Astrocyte of the cerebellum (primary cell): ENCODE measurements around the gene CREB3L4.

Source experiments
- DNase-seq: peaks from one replicate; pipeline ENCODE4 v3.0.0-alpha.2; 2011; ENCODE audit warnings: low read depth
- H3K4me3 ChIP-seq: 2 replicates; pipeline ENCODE4 v1.5.1; 2011; ENCODE audit warnings: mild to moderate bottlenecking, low read depth, low read length, moderate library complexity
- in situ Hi-C: cut with HindIII; loops from 2 replicates; pipeline ENCODE4 v1.10.0; 2017; ENCODE audit warnings: low sequenced_read_pairs
- TF ChIP-seq, protein P1 (sequence below): IDR thresholded peaks from 2 replicates; pipeline ENCODE4 v1.5.1; 2012; ENCODE audit warnings: low read length, low read depth, moderate library complexity, mild to moderate bottlenecking; ENCODE audit errors: missing control alignments

CREB3L4 gene

DNA sequence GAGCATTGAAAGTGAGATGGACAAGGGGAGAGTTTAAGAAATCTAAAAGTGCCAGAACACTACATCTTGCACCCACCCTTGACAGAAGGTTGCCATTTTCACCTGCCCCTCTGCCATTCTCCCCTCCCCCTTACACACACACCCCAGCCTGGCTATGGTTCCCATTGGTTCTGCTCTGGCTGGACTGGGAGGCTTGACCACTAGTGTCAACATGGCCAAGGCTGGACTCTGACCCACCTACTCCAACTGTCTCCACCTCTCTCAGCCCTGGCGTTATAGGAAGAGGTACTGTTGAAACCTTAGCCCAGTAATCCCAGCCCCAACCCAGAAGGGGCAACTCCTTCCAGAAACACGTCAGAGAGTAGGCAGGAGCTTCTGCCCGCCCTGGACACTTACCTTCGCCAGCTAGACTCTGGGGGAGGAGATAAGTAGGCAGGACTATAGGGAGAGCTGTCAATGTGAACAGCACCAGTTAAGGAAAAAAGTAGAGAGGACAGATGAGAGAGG lies 13.8 kb upstream of the CREB3L4 start:
- in situ Hi-C loops: no loop called here
- H3K4me3 ChIP-seq: no peak overlapping the region
- no peak for DNase-seq
- TF ChIP-seq, protein P1, sequence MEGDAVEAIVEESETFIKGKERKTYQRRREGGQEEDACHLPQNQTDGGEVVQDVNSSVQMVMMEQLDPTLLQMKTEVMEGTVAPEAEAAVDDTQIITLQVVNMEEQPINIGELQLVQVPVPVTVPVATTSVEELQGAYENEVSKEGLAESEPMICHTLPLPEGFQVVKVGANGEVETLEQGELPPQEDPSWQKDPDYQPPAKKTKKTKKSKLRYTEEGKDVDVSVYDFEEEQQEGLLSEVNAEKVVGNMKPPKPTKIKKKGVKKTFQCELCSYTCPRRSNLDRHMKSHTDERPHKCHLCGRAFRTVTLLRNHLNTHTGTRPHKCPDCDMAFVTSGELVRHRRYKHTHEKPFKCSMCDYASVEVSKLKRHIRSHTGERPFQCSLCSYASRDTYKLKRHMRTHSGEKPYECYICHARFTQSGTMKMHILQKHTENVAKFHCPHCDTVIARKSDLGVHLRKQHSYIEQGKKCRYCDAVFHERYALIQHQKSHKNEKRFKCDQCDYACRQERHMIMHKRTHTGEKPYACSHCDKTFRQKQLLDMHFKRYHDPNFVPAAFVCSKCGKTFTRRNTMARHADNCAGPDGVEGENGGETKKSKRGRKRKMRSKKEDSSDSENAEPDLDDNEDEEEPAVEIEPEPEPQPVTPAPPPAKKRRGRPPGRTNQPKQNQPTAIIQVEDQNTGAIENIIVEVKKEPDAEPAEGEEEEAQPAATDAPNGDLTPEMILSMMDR: no peak

GRCh38 chr1:153954826-153955225 lies 12.9 kb upstream of the CREB3L4 start:
- TF ChIP-seq, protein P1: no peak
- DNase-seq: no peak
- no peak overlapping the region for H3K4me3 ChIP-seq
- in situ Hi-C loops: no loop called here

GRCh38 chr1:153956997-153957715 lies 10.5 kb upstream of the CREB3L4 start:
- in situ Hi-C loops: no loop called here

DNA sequence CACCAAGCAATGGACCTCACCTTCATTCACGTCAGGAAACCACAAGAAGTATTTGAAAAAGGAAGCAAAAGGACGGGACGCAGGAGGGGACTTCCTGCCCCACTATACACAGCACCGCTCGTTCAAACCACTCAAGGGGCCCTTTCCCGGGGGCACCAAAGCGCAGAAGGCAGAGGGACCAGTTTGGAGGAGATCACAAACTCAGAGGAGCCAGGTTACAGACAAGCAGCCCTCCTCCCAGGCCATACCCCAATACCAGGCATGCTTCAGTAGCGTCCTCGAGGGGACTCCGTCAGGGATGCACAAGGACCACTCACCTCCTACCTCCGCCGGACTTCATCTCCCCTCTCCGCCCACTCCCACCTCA lies 10.0 kb upstream of the CREB3L4 start:
- DNase-seq: no peak
- peak overlapping the region; percentile 94 for H3K4me3 ChIP-seq
- in situ Hi-C loops: no loop called here
- TF ChIP-seq, protein P1: no peak

More at GRCh38 chr1:153956997-153957715, 10.5 kb upstream of the CREB3L4 start:
- no peak for DNase-seq
- TF ChIP-seq, protein P1: no peak
- peak overlapping the region; percentile 94 for H3K4me3 ChIP-seq

GRCh38 chr1:153958111-153958960 lies 9.4 kb upstream of the CREB3L4 start, which contains the start of gene CRTC2:
CRTC2 (minus strand) TSS chr1:153958612; CDS start chr1:153958497, 115 bp downstream.
- in situ Hi-C loops: no loop called here

DNA sequence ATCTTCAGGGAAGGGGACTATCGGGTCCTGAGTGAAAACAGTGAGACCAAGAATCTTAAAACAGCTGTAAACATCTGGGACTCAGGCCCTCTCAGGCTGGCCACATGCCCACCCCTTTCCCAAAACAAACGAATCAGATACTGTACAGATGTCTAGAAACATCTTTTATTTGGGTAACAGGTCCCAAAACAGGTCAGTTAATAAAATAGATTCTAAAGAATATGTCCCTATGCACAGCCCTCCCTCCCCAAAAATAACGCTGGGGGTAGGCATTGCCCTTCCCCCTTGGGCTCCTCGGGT lies 8.8 kb upstream of the CREB3L4 start:
- DNase-seq: no peak
- in situ Hi-C loops: no loop called here
- peak overlapping the region; percentile 94 for H3K4me3 ChIP-seq
- TF ChIP-seq, protein P1: no peak

More at GRCh38 chr1:153958111-153958960, 9.4 kb upstream of the CREB3L4 start, which contains the start of gene CRTC2:
- peak within 1 kb of the TSS; percentile 94 for H3K4me3 ChIP-seq
- DNase-seq: peak; percentile 97
- TF ChIP-seq, protein P1: peak; percentile 4
